Measurements from ENCODE around the gene POLR3F. TPM values are rescaled to one million over a fixed set of nuclear protein-coding genes. Genes with fewer than 3 reads are reported as not detected.
"Not testable (repeated sequence)": the region's sequence is repeated elsewhere in the genome, so short reads cannot be mapped to it uniquely, and the experiment has no call there.

POLR3F gene
- total and polyA plus RNA-seq, 9 of the 15 experiments (the other 6 are each of a cell fraction or from before 2014, with no cell fraction given), result 7.0 to 15.0 (median 9.6) TPM

DNA sequence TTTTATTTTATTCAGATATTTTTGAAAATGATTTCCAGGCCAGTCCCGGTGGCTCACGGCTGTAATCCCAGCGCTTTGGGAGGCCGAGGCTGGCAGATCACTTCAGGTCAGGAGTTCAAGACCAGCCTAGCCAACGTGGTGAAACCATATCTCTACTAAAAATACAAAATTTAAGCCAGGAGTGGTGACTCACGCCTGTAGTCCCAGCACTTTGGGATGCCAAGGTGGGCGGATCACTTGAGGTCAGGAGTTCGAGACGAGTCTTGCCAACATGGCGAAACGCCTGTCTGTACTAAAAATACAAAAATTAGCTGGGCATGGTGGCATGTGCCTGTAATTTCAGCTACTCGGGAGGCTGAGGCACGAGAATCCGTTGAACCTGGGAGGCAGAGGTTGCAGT is 59.6 kb downstream of the POLR3F start:
- WGBS (ENCODE audit: insufficient coverage, low coverage, missing lambda C conversion rate), result 79% methylated on average over 13 of the region's 14 CpGs
- H3K27ac ChIP-seq (ENCODE audit: extremely low read depth, low read depth, low read length); POLR2A ChIA-PET; CTCF ChIA-PET (ENCODE audit: low intra/inter-chr PET ratio); H3K79me2 ChIP-seq (ENCODE audit: control insufficient read depth, insufficient read depth, low read length); FAIRE-seq; H3K9me3 ChIP-seq (replicated peaks; ENCODE audit: control insufficient read depth, insufficient read depth, low read depth, low read length); H3K4me1 ChIP-seq (replicated peaks in 1 of 2; ENCODE audit: control insufficient read depth in 2 of 2, insufficient read depth in 2 of 2, low read length in 2 of 2); H3K4me2 ChIP-seq (ENCODE audit: insufficient read depth, low read length); BruUV-seq (replicated peaks); H3K27me3 ChIP-seq (ENCODE audit: control insufficient read depth in 2 of 2, insufficient read depth in 2 of 2, low read length in 2 of 2); DNase-seq (ENCODE audit: extremely low read depth in 1 of 4, low spot score in 3 of 4); H4K20me1 ChIP-seq (replicated peaks; ENCODE audit: control insufficient read depth, insufficient read depth, low read length); in situ Hi-C loops (cut with MboI); intact Hi-C loops (cut with micrococcal nuclease); H3K9ac ChIP-seq (ENCODE audit: insufficient read depth in 1 of 2, low read depth in 2 of 2, low read length in 2 of 2); H2AFZ ChIP-seq (ENCODE audit: low read depth, low read length); ATAC-seq; H3K9me1 ChIP-seq (ENCODE audit: control insufficient read depth, insufficient read depth, low read length); H3K4me3 ChIP-seq: not testable (repeated sequence)
- peaks cover 63% of the 10 kb centered on the region for H3K36me3 ChIP-seq (ENCODE audit: control insufficient read depth, insufficient read depth, low read length)

DNA sequence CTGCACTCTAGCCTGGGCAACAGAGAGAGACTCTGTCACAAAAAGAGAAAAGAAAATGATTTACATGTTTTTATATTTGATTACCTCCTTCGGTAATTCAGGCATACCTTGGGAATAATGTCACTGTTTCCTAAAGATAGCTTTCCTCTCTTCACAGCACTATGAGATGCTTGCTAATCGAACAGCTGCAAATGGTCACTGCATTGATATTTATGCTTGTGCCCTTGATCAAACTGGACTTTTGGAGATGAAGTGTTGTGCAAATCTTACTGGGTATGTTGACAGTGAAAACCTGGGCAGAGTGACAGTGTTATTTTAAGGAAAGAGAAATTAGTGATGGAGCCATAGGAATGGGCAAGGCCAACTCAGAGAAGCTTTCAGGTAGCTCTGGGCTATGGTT is 60.1 kb downstream of the POLR3F start:
- WGBS (ENCODE audit: insufficient coverage, low coverage, missing lambda C conversion rate), result 95% methylated on average over 2 of the region's 2 CpGs
- no TSS peak for BruUV-seq (replicated peaks)
- H3K4me3 ChIP-seq, result no peak overlapping the region
- H3K9ac ChIP-seq (ENCODE audit: insufficient read depth in 1 of 2, low read depth in 2 of 2, low read length in 2 of 2), result no peak overlapping the region
- H3K79me2 ChIP-seq (ENCODE audit: control insufficient read depth, insufficient read depth, low read length), result no peaks in the 10 kb centered on the region
- ATAC-seq (no peak), DNase-seq (ENCODE audit: extremely low read depth in 1 of 4, low spot score in 3 of 4) (no peak), FAIRE-seq (no peak)
- in situ Hi-C loops (cut with MboI) (no loop called here), intact Hi-C loops (cut with micrococcal nuclease) (no loop called here)
- H3K27ac ChIP-seq (ENCODE audit: extremely low read depth, low read depth, low read length), result no peak overlapping the region
- H3K4me1 ChIP-seq (replicated peaks in 1 of 2; ENCODE audit: control insufficient read depth in 2 of 2, insufficient read depth in 2 of 2, low read length in 2 of 2), result no peaks in the 10 kb centered on the region
- H3K36me3 ChIP-seq (ENCODE audit: control insufficient read depth, insufficient read depth, low read length), result peaks cover 68% of the 10 kb centered on the region
- no peaks in the 10 kb centered on the region for H3K9me1 ChIP-seq (ENCODE audit: control insufficient read depth, insufficient read depth, low read length)
- H3K4me2 ChIP-seq (ENCODE audit: insufficient read depth, low read length), result no peak overlapping the region
- no peaks in the 10 kb centered on the region for H3K9me3 ChIP-seq (replicated peaks; ENCODE audit: control insufficient read depth, insufficient read depth, low read depth, low read length)
- H3K27me3 ChIP-seq (ENCODE audit: control insufficient read depth in 2 of 2, insufficient read depth in 2 of 2, low read length in 2 of 2), result no peaks in the 10 kb centered on the region
- H4K20me1 ChIP-seq (replicated peaks; ENCODE audit: control insufficient read depth, insufficient read depth, low read length), result no peaks in the 10 kb centered on the region
- CTCF ChIA-PET (ENCODE audit: low intra/inter-chr PET ratio), result no interaction called here
- no peak overlapping the region for H2AFZ ChIP-seq (ENCODE audit: low read depth, low read length)
- POLR2A ChIA-PET, result no interaction called here
- TF ChIP-seq NR0B1 (IDR thresholded peaks at IDR 0.05; ENCODE audit: partially characterized antibody), result no peak
